AG09309 (cell line): ENCODE data around the gene TP53BP1.
"Not testable (repeated sequence)": the region's sequence is repeated elsewhere in the genome, so short reads cannot be mapped to it uniquely, and the experiment has no call there.

Experiments used
- DNase-seq: peaks from one replicate; pipeline ENCODE4 v3.0.0-alpha.2; 2010; ENCODE audit warnings: low read depth
- H3K4me3 ChIP-seq: 2 replicates; pipeline ENCODE4 v1.5.1; 2011; ENCODE audit warnings: mild to moderate bottlenecking, low read depth, low read length, moderate library complexity; ENCODE audit not compliant: control insufficient read depth
- TF ChIP-seq, protein P1 (sequence below): IDR thresholded peaks from 2 replicates; pipeline ENCODE4 v1.5.1; 2011; ENCODE audit warnings: mild to moderate bottlenecking, low read depth, low read length, inconsistent platforms; ENCODE audit not compliant: insufficient read depth, control insufficient read depth; ENCODE audit errors: missing control alignments

The TP53BP1 gene

GRCh38 chr15:43410572-43411214 lies 82.3 kb downstream of the TP53BP1 start:
- no peak overlapping the region for H3K4me3 ChIP-seq
- DNase-seq = peak; percentile 16
- TF ChIP-seq, protein P1, sequence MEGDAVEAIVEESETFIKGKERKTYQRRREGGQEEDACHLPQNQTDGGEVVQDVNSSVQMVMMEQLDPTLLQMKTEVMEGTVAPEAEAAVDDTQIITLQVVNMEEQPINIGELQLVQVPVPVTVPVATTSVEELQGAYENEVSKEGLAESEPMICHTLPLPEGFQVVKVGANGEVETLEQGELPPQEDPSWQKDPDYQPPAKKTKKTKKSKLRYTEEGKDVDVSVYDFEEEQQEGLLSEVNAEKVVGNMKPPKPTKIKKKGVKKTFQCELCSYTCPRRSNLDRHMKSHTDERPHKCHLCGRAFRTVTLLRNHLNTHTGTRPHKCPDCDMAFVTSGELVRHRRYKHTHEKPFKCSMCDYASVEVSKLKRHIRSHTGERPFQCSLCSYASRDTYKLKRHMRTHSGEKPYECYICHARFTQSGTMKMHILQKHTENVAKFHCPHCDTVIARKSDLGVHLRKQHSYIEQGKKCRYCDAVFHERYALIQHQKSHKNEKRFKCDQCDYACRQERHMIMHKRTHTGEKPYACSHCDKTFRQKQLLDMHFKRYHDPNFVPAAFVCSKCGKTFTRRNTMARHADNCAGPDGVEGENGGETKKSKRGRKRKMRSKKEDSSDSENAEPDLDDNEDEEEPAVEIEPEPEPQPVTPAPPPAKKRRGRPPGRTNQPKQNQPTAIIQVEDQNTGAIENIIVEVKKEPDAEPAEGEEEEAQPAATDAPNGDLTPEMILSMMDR = no peak

GRCh38 chr15:43408789-43409188 lies 84.2 kb downstream of the TP53BP1 start:
- no peak for DNase-seq
- TF ChIP-seq, protein P1 = no peak
- no peak overlapping the region for H3K4me3 ChIP-seq

GRCh38 chr15:43406808-43407207 lies 86.1 kb downstream of the TP53BP1 start:
- TF ChIP-seq, protein P1 = no peak
- H3K4me3 ChIP-seq = no peak overlapping the region
- DNase-seq = no peak

DNA sequence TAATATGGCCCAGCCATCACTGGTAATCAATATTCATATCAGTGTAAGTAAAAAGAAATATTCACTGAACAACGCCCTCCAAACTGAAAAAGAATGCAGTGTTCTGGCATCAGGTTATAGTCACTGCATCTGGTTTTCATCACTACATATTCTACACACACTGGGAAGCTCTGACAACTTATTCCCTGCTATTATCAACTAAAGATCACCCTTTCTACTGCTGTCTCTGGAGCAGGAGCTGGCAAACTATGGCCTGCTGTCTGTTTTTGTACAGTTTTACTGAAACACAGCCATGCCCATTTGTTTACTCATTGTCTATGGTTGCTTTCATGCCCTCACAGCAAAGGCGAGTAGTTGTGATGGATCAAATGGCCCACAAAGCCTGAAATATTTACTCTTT lies 86.8 kb downstream of the TP53BP1 start:
- no peak overlapping the region for H3K4me3 ChIP-seq
- DNase-seq = no peak
- TF ChIP-seq, protein P1 = no peak

DNA sequence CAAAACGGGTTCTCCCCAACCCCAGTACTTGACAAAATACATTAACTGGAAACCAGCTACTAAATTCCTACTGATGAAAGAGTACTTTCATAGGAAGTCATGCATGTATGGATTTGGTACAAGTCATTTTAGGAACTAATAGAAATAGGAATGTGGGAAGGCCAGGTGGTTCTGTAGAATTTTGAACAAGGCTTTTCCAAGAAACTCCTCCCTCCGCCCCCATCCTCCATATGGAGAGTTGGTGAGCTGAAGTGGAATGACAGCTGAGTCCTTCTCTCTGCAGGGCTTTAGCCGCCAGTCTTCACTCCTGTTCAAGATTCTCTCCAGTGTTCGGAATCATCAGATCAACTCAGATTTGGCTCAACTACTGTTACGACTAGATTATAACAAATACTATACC lies 88.8 kb downstream of the TP53BP1 start:
- DNase-seq = no peak
- TF ChIP-seq, protein P1 = no peak
- H3K4me3 ChIP-seq = no peak overlapping the region

- TF ChIP-seq, protein P1 = no peak
- no peak for DNase-seq
Measured at GRCh38 chr15:43403616-43404015, 89.3 kb downstream of the TP53BP1 start.

GRCh38 chr15:43402255-43402654 lies 90.7 kb downstream of the TP53BP1 start:
- H3K4me3 ChIP-seq = no peak overlapping the region
- no peak for DNase-seq
- TF ChIP-seq, protein P1 = no peak

More at GRCh38 chr15:43403616-43404015, 89.3 kb downstream of the TP53BP1 start:
- H3K4me3 ChIP-seq = no peak overlapping the region

DNA sequence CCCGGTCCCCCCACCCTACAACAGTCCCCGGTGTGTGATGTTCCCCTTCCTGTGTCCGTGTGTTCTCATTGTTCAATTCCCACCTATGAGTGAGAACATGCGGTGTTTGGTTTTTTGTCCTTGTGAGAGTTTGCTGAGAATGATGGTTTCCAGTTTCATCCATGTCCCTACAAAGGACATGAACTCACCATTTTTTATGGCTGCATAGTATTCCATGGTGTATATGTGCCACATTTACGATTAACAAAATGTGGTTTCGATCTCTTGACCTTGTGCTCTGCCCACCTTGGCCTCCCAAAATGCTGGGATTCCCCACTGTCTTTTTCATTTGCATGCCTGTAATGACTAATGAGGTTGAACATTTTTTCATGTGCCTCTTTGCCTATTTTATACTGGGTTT lies 99.4 kb downstream of the TP53BP1 start:
- not testable (repeated sequence) for DNase-seq, H3K4me3 ChIP-seq
